NK-92 (cell line): ENCODE measurements around the gene SFTPB.
"Not testable (repeated sequence)": the region's sequence is repeated elsewhere in the genome, so short reads cannot be mapped to it uniquely, and the experiment has no call there.

Experiments
- DNase-seq: peaks from one replicate; lab custom pipeline; 2025; ENCODE audit not compliant: unreplicated experiment; lab: John Stamatoyannopoulos, UW

SFTPB gene

GRCh38 chr2:85668009-85668856 lies at the start of gene SFTPB:
SFTPB (minus strand) TSS chr2:85668199; CDS start chr2:85668183, 16 bp downstream.
- no peak for DNase-seq

GRCh38 chr2:85717308-85718008 lies 49.5 kb upstream of the SFTPB start:
- no peak for DNase-seq

- DNase-seq, result no peak
Measured at GRCh38 chr2:85716346-85716914, 48.4 kb upstream of the SFTPB start.

- no peak for DNase-seq
Measured at GRCh38 chr2:85714841-85715240, 46.8 kb upstream of the SFTPB start.

- DNase-seq, result not testable (repeated sequence)
Measured at GRCh38 chr2:85714421-85714820, 46.4 kb upstream of the SFTPB start.

- DNase-seq, result no peak
Measured at GRCh38 chr2:85713836-85714235, 45.8 kb upstream of the SFTPB start.

- no peak for DNase-seq
Measured at GRCh38 chr2:85712849-85713612, 45.0 kb upstream of the SFTPB start.

- DNase-seq, result no peak
Measured at GRCh38 chr2:85712336-85712735, 44.3 kb upstream of the SFTPB start.

- no peak for DNase-seq
Measured at GRCh38 chr2:85711578-85712060, 43.6 kb upstream of the SFTPB start.

GRCh38 chr2:85710687-85711577 lies 42.9 kb upstream of the SFTPB start:
- no peak for DNase-seq

GRCh38 chr2:85709401-85709811 lies 41.4 kb upstream of the SFTPB start:
- no peak for DNase-seq

- DNase-seq, result no peak
Measured at GRCh38 chr2:85708641-85709040, 40.6 kb upstream of the SFTPB start.

- no peak for DNase-seq
Measured at GRCh38 chr2:85707304-85707703, 39.3 kb upstream of the SFTPB start.

- DNase-seq, result no peak
Measured at GRCh38 chr2:85706599-85707296, 38.7 kb upstream of the SFTPB start.

GRCh38 chr2:85706063-85706462 lies 38.1 kb upstream of the SFTPB start:
- no peak for DNase-seq

- no peak for DNase-seq
Measured at GRCh38 chr2:85705680-85706039, 37.7 kb upstream of the SFTPB start.

GRCh38 chr2:85704800-85705679 lies 37.0 kb upstream of the SFTPB start:
- no peak for DNase-seq

GRCh38 chr2:85704038-85704437 lies 36.0 kb upstream of the SFTPB start:
- DNase-seq, result no peak

- no peak for DNase-seq
Measured at GRCh38 chr2:85703329-85703728, 35.3 kb upstream of the SFTPB start.
